Measurements from ENCODE around the gene SV2B. TPM values are rescaled to one million over a fixed set of nuclear protein-coding genes. Genes with fewer than 3 reads are reported as not detected.

The SV2B gene
- total RNA-seq, 1 experiment from 2014 or later = not detected

GRCh38 chr15:91237445-91237844 is 137.4 kb downstream of the SV2B start:
- ChIA-PET RAD21 (ENCODE audit: low non-redundant PET in 1 of 2, low total read pairs in 2 of 2, uncharacterized antibody in 2 of 2, unreplicated experiment in 2 of 2) (no interaction called here), CTCF (interaction anchor here (2.1 kb wide), 1 partner anchor 10 kb away, joined by 5 read pairs; no protein-coding TSS in a partner anchor), POLR2A (no interaction called here)
- intact Hi-C loops (cut with micrococcal nuclease) = no loop called here
- Histone ChIP-seq H3K9ac (ENCODE audit: low read length) (no peak overlapping the region), H3K79me2 (ENCODE audit: insufficient read depth, low read length) (no peaks in the 10 kb centered on the region), H2AFZ (ENCODE audit: low read depth, low read length, poor library complexity, severe bottlenecking) (no peak overlapping the region), H3K27me3 (ENCODE audit: insufficient read depth, low read length) (peaks cover 81% of the 10 kb centered on the region), H4K20me1 (ENCODE audit: insufficient read depth) (no peaks in the 10 kb centered on the region), H3K9me2 (ENCODE audit: insufficient read depth) (no peaks in the 10 kb centered on the region), H3K9me3 (ENCODE audit: control insufficient read depth in 1 of 2, insufficient read depth in 1 of 2, low read depth in 1 of 2, low read length in 2 of 2) (no peaks in the 10 kb centered on the region), H3K36me3 (ENCODE audit: control insufficient read depth in 1 of 2, insufficient read depth in 2 of 2, low read length in 2 of 2) (no peaks in the 10 kb centered on the region), H3K4me1 (ENCODE audit: control insufficient read depth in 1 of 2, insufficient read depth in 2 of 2, low read length in 2 of 2) (no peaks in the 10 kb centered on the region), H3K27ac (ENCODE audit: low read depth, low read length) (no peak overlapping the region), H3K4me3 (replicated peaks in 1 of 2; ENCODE audit: low read depth in 1 of 2, low read length in 2 of 2) (no peak overlapping the region), H3K4me2 (ENCODE audit: low read length) (no peak overlapping the region)
- BruUV-seq (replicated peaks) = no TSS peak
- TF ChIP-seq, protein P1, sequence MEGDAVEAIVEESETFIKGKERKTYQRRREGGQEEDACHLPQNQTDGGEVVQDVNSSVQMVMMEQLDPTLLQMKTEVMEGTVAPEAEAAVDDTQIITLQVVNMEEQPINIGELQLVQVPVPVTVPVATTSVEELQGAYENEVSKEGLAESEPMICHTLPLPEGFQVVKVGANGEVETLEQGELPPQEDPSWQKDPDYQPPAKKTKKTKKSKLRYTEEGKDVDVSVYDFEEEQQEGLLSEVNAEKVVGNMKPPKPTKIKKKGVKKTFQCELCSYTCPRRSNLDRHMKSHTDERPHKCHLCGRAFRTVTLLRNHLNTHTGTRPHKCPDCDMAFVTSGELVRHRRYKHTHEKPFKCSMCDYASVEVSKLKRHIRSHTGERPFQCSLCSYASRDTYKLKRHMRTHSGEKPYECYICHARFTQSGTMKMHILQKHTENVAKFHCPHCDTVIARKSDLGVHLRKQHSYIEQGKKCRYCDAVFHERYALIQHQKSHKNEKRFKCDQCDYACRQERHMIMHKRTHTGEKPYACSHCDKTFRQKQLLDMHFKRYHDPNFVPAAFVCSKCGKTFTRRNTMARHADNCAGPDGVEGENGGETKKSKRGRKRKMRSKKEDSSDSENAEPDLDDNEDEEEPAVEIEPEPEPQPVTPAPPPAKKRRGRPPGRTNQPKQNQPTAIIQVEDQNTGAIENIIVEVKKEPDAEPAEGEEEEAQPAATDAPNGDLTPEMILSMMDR (IDR thresholded peaks at IDR 0.05 in 2 of 3, conservative IDR thresholded peaks at IDR 0.05 in 1 of 3; ENCODE audit: borderline replicate concordance in 1 of 3, insufficient read depth in 1 of 3, low read depth in 2 of 3, low read length in 2 of 3) = no peak
- TF ChIP-seq CEBPB (IDR thresholded peaks at IDR 0.05; ENCODE audit: low read depth) = no peak
- TF ChIP-seq ZNF274 (IDR thresholded peaks at IDR 0.05; ENCODE audit: low read depth, low read length) = no peak
- TF ChIP-seq TCF7L2 (IDR thresholded peaks at IDR 0.05; ENCODE audit: borderline replicate concordance, extremely low read depth, insufficient read depth, insufficient read length) = no peak
- no peak for TF ChIP-seq JUND (IDR thresholded peaks at IDR 0.05)
- no peak for TF ChIP-seq EZH2phosphoT487 (IDR thresholded peaks at IDR 0.05; ENCODE audit: borderline replicate concordance)
- TF ChIP-seq ZFX (IDR thresholded peaks at IDR 0.05) = no peak
- TF ChIP-seq POLR2A (IDR thresholded peaks at IDR 0.05; ENCODE audit: borderline replicate concordance, extremely low read depth, insufficient read depth, insufficient read length) = no peak
- TF ChIP-seq ELF1 (IDR thresholded peaks at IDR 0.05; ENCODE audit: borderline replicate concordance, low read depth) = no peak
- no peak for TF ChIP-seq SIN3A (IDR thresholded peaks at IDR 0.05; ENCODE audit: low read depth)
- TF ChIP-seq EGR1 (IDR thresholded peaks at IDR 0.05; ENCODE audit: low read depth) = no peak
- TF ChIP-seq RAD21 (IDR thresholded peaks at IDR 0.05; ENCODE audit: low read depth) = no peak
- no peak for TF ChIP-seq ATF3 (IDR thresholded peaks at IDR 0.05)
- TF ChIP-seq MAX (IDR thresholded peaks at IDR 0.05) = no peak
- no peak for TF ChIP-seq FOSL1 (IDR thresholded peaks at IDR 0.05; ENCODE audit: low read depth)
- no peak for TF ChIP-seq EZH2 (IDR thresholded peaks at IDR 0.05)
- ATAC-seq (no peak), DNase-seq (ENCODE audit: low read depth, low spot score) (no peak)
